ENCODE measurements around the gene ZCWPW1. TPM values are rescaled to one million over a fixed set of nuclear protein-coding genes. Genes with fewer than 3 reads are reported as not detected.
A peak's percentile ranks its signal among the peaks of the same experiment; 100 is the strongest.

ZCWPW1 gene
- polyA plus RNA-seq, 1 of the 3 experiments (the other 2 are of a cell fraction), result 4.1 TPM

GRCh38 chr7:100446040-100446439 lies 17.5 kb upstream of the ZCWPW1 start:
- H3K9ac ChIP-seq, result 0 out of 2 replicates have a peak overlapping the region, but pooled peaks have one; percentile 39
- TF ChIP-seq FOSL2 (IDR thresholded peaks at IDR 0.05; ENCODE audit: borderline replicate concordance, low read depth) (peak; percentile 52; the same call in 1 of the 2 replicates), CTCF (IDR thresholded peaks at IDR 0.05) (no peak)
- no peaks in the 10 kb centered on the region for H3K9me2 ChIP-seq
- ChIA-PET CTCF (interaction anchor here (1.0 to 2.2 kb wide), 6 partner anchors 9 to 113 kb away, joined by 3 to 6 read pairs (median 5); partner anchors contain the start of gene PPP1R35), POLR2A (interaction anchor here (1.6 kb wide), 1 partner anchor 17 kb away, joined by 5 read pairs; the partner anchor contains the start of gene ZCWPW1)
- H4K20me1 ChIP-seq (ENCODE audit: insufficient read depth), result no peaks in the 10 kb centered on the region
- H3K9me3 ChIP-seq, result no peaks in the 10 kb centered on the region
- H3K27ac ChIP-seq (ENCODE audit: low read depth in 2 of 2, low read length in 1 of 2), result peak overlapping the region in 1 of 2 experiments; percentile 36; a peak in 2 of 4 replicates
- no peaks in the 10 kb centered on the region for H3F3A ChIP-seq (replicated peaks; ENCODE audit: insufficient read depth)
- WGBS (ENCODE audit: low lambda C conversion rate), result 81% methylated on average over 2 of the region's 2 CpGs
- DNase-seq, result no peak
- H3K27me3 ChIP-seq (ENCODE audit: insufficient read depth), result no peaks in the 10 kb centered on the region
- H3K79me2 ChIP-seq (ENCODE audit: insufficient read depth), result no peaks in the 10 kb centered on the region
- H3K4me1 ChIP-seq (ENCODE audit: control insufficient read depth in 1 of 2, insufficient read depth in 2 of 2, low read depth in 1 of 2, low read length in 1 of 2), result peaks cover 2 to 4% of the 10 kb centered on the region in 2 experiments; a peak in 2 of 4 replicates
- H3K4me2 ChIP-seq, result peak overlapping the region; percentile 65
- peak overlapping the region; percentile 41; the same call in 1 of the 2 replicates for H2AFZ ChIP-seq (ENCODE audit: low read depth)
- no peak overlapping the region for H3K4me3 ChIP-seq (ENCODE audit: low read depth in 2 of 2, low read length in 1 of 2)
- no peaks in the 10 kb centered on the region for H3K36me3 ChIP-seq (replicated peaks in 1 of 2; ENCODE audit: control insufficient read depth in 1 of 2, insufficient read depth in 2 of 2, low read length in 1 of 2)

- Histone ChIP-seq H3K4me1 (ENCODE audit: control insufficient read depth in 1 of 2, insufficient read depth in 2 of 2, low read depth in 1 of 2, low read length in 1 of 2) (peaks cover 0 to 4% of the 10 kb centered on the region in 2 experiments; a peak in 2 of 4 replicates), H3F3A (replicated peaks; ENCODE audit: insufficient read depth) (peaks cover 4% of the 10 kb centered on the region), H3K9ac (no peak overlapping the region; the same call in 1 of the 2 replicates), H4K20me1 (ENCODE audit: insufficient read depth) (no peaks in the 10 kb centered on the region), H3K9me2 (no peaks in the 10 kb centered on the region), H3K79me2 (ENCODE audit: insufficient read depth) (no peaks in the 10 kb centered on the region), H2AFZ (ENCODE audit: low read depth) (peak overlapping the region; percentile 73; the same call in 1 of the 2 replicates), H3K36me3 (replicated peaks in 1 of 2; ENCODE audit: control insufficient read depth in 1 of 2, insufficient read depth in 2 of 2, low read length in 1 of 2) (no peaks in the 10 kb centered on the region), H3K27ac (ENCODE audit: low read depth in 2 of 2, low read length in 1 of 2) (peak overlapping the region in 1 of 2 experiments; percentile 50; a peak in 2 of 4 replicates), H3K4me2 (0 out of 2 replicates have a peak overlapping the region, but pooled peaks have one; percentile 1), H3K4me3 (ENCODE audit: low read depth in 2 of 2, low read length in 1 of 2) (no peak overlapping the region), H3K27me3 (ENCODE audit: insufficient read depth) (no peaks in the 10 kb centered on the region), H3K9me3 (no peaks in the 10 kb centered on the region)
- CTCF ChIA-PET, result interaction anchor here (1.4 to 1.5 kb wide), 3 partner anchors 21 to 248 kb away, joined by 3 to 8 read pairs (median 5); no protein-coding TSS in a partner anchor
- POLR2A ChIA-PET, result interaction anchor here (1.1 kb wide), 1 partner anchor 16 kb away, joined by 4 read pairs; the partner anchor contains the start of gene ZCWPW1
- no peak for DNase-seq
- 63% methylated on average over 14 of the region's 14 CpGs for WGBS (ENCODE audit: low lambda C conversion rate)
- TF ChIP-seq ELF1 (IDR thresholded peaks at IDR 0.05) (no peak), TEAD4 (IDR thresholded peaks at IDR 0.05; ENCODE audit: borderline replicate concordance, insufficient read depth) (no peak), MAX (IDR thresholded peaks at IDR 0.05; ENCODE audit: low read depth) (peak; percentile 87), SMC3 (IDR thresholded peaks at IDR 0.05; ENCODE audit: low read depth, low read length) (no peak), REST (IDR thresholded peaks at IDR 0.05; ENCODE audit: low read depth, low read length) (no peak), CTCF (IDR thresholded peaks at IDR 0.05) (no peak), FOXJ3 (CRISPR knock-in tag; IDR thresholded peaks at IDR 0.05) (no peak), USF2 (IDR thresholded peaks at IDR 0.05; ENCODE audit: borderline replicate concordance, low read depth, low read length) (no peak), RCOR1 (IDR thresholded peaks at IDR 0.05; ENCODE audit: low read length) (no peak), PBX3 (IDR thresholded peaks at IDR 0.05) (no peak), FOXM1 (IDR thresholded peaks at IDR 0.05; ENCODE audit: low read depth) (no peak), JUND (IDR thresholded peaks at IDR 0.05) (no peak; the same call in 1 of the 2 replicates)
Observed at GRCh38 chr7:100444311-100445278, 16.1 kb upstream of the ZCWPW1 start.

All from SK-N-SH (cell line).